NB4 (cell line): Measurements from ENCODE around the gene CALY.

Experiments used
- DNase-seq: peaks from one replicate; pipeline ENCODE4 v3.0.0; 2010; ENCODE audit warnings: low read depth
- H3K4me3 ChIP-seq: one replicate; pipeline ENCODE4 v1.5.1; 2011; ENCODE audit warnings: mild to moderate bottlenecking, low read depth, low read length, moderate library complexity
- CTCF ChIP-seq: IDR thresholded peaks from one replicate; pipeline ENCODE4 v1.5.1; 2012; ENCODE audit warnings: low read depth, low read length
- MAX ChIP-seq: IDR thresholded peaks from 2 replicates; pipeline ENCODE4 v1.6.1; 2011; ENCODE audit warnings: low read depth, low read length
- MYC ChIP-seq: IDR thresholded peaks from 2 replicates; pipeline ENCODE4 v1.6.1; 2011; ENCODE audit warnings: low read depth, low read length
- POLR2A ChIP-seq: IDR thresholded peaks from 2 replicates; pipeline ENCODE4 v1.6.1; 2011; ENCODE audit warnings: mild to moderate bottlenecking; ENCODE audit not compliant: insufficient read length; ENCODE audit errors: extremely low read depth

CALY gene

GRCh38 chr10:133307776-133308420, 28.8 kb downstream of the CALY start:
- TF ChIP-seq CTCF (peak; percentile 91), MYC (peak; percentile 31; the same call in 1 of the 2 replicates), MAX (peak; percentile 45; the same call in 1 of the 2 replicates), POLR2A (no peak)
- peak; percentile 83 for DNase-seq

GRCh38 chr10:133306941-133307379, 29.7 kb downstream of the CALY start:
- no peak for DNase-seq
- peak overlapping the region; percentile 93 for H3K4me3 ChIP-seq
- TF ChIP-seq MYC (no peak), MAX (no peak), CTCF (no peak), POLR2A (no peak)

More at GRCh38 chr10:133307776-133308420, 28.8 kb downstream of the CALY start:
- H3K4me3 ChIP-seq = peak overlapping the region; percentile 93

- no peak overlapping the region for H3K4me3 ChIP-seq
- no peak for TF ChIP-seq POLR2A
- TF ChIP-seq MYC = no peak
- TF ChIP-seq MAX = no peak
- no peak for TF ChIP-seq CTCF
- DNase-seq = no peak
These were observed 30.6 kb downstream of the CALY start for GRCh38 chr10:133306097-133306476.

GRCh38 chr10:133303206-133303605, 33.5 kb downstream of the CALY start:
- no peak for DNase-seq
- TF ChIP-seq MAX (no peak), CTCF (no peak), POLR2A (no peak), MYC (no peak)
- no peak overlapping the region for H3K4me3 ChIP-seq

- no peak overlapping the region for H3K4me3 ChIP-seq
- DNase-seq = no peak
- TF ChIP-seq CTCF (no peak), MYC (no peak), MAX (no peak), POLR2A (no peak)
These were observed 34.5 kb downstream of the CALY start for GRCh38 chr10:133302230-133302629.
